T-cell (primary cell): ENCODE results near the gene MTA3. TPM values are rescaled to one million over a fixed set of nuclear protein-coding genes. Genes with fewer than 3 reads are reported as not detected.
"Not testable (repeated sequence)": the region's sequence is repeated elsewhere in the genome, so short reads cannot be mapped to it uniquely, and the experiment has no call there.

ENCODE experiments used
- ATAC-seq, 4 experiments: fragments of 200-7000 bp in 3 of 4; fragments of 150-1000 bp in 1 of 4; cut with Tn5 transposase; replicated peaks in 1 of 4; 1 replicate in 3 of 4; 2 replicates in 1 of 4; pipeline ENCODE4 v1.10.0; 2021; ENCODE audit warnings: moderate library complexity in 3 of 4, mild to moderate bottlenecking in 2 of 4, moderate number of reproducible peaks in 1 of 4
- CTCF ChIA-PET, 2 donors: fragments of 300-600 bp; sonication (Branson Sonifier 250); formaldehyde crosslinking; loops; one replicate each; lab custom pipeline; 2022; ENCODE audit warnings: antibody characterized with exemption in 2 of 2; lab: Charles Lee
- POLR2A ChIA-PET, 2 donors: fragments of 300-600 bp; sonication (Branson Sonifier 250); formaldehyde crosslinking; loops; one replicate each; lab custom pipeline; 2022; ENCODE audit warnings: antibody characterized with exemption in 2 of 2; lab: Charles Lee
- DNase-seq, 35 experiments: peaks; one replicate each; pipeline versions ENCODE4 v3.0.0 to v3.0.0-alpha.2; 2013 to 2023
- H3K27ac ChIP-seq: one replicate; pipeline ENCODE4 v1.5.1; 2013; ENCODE audit warnings: low read length
- H3K27me3 ChIP-seq, 2 experiments: replicated peaks in 1 of 2; 1 replicate in 1 of 2; 2 replicates in 1 of 2; pipeline versions ENCODE4 v1.6.1 to v1.7.0; 2013; ENCODE audit warnings: low read length in 1 of 2, mixed read lengths in 1 of 2; ENCODE audit not compliant: control insufficient read depth in 2 of 2, insufficient read depth in 2 of 2; ENCODE audit errors: extremely low read depth in 1 of 2
- H3K36me3 ChIP-seq, 2 donors: 1 replicate in 1 of 2; 2 replicates in 1 of 2; pipeline versions ENCODE4 v1.6.1 to v1.7.0; 2013; ENCODE audit warnings: low read length in 1 of 2; ENCODE audit not compliant: control insufficient read depth in 2 of 2, insufficient read depth in 1 of 2; ENCODE audit errors: extremely low read depth in 1 of 2
- H3K4me1 ChIP-seq, 2 experiments: 1 replicate in 1 of 2; 2 replicates in 1 of 2; pipeline versions ENCODE4 v1.6.1 to v1.7.0; 2013; ENCODE audit warnings: low read length in 2 of 2, mixed read lengths in 1 of 2; ENCODE audit not compliant: insufficient read depth in 2 of 2, control insufficient read depth in 1 of 2; ENCODE audit errors: extremely low read depth in 1 of 2
- H3K4me3 ChIP-seq, 2 donors: 1 replicate in 1 of 2; 2 replicates in 1 of 2; pipeline versions ENCODE4 v1.5.1 to v1.7.0; 2013; ENCODE audit warnings: mild to moderate bottlenecking in 2 of 2, low read length in 1 of 2, moderate library complexity in 1 of 2; ENCODE audit not compliant: control insufficient read depth in 1 of 2; ENCODE audit errors: extremely low read depth in 1 of 2
- H3K9me3 ChIP-seq: 2 replicates; pipeline ENCODE4 v1.7.0; 2013
- H3K27ac Mint-ChIP-seq, 2 donors: one replicate each; pipeline ENCODE4 v1.8.0; 2020 to 2021; ENCODE audit warnings: mild to moderate bottlenecking in 2 of 2, mixed read lengths in 2 of 2
- H3K27me3 Mint-ChIP-seq, 2 donors: one replicate each; pipeline ENCODE4 v1.8.0; 2021 to 2022; ENCODE audit warnings: mixed read lengths in 2 of 2
- H3K36me3 Mint-ChIP-seq: one replicate; pipeline ENCODE4 v1.8.0; 2021; ENCODE audit warnings: mixed read lengths
- H3K4me1 Mint-ChIP-seq, 3 donors: one replicate each; pipeline ENCODE4 v1.8.0; 2020 to 2022; ENCODE audit warnings: mixed read lengths in 3 of 3, mild to moderate bottlenecking in 1 of 3
- H3K4me3 Mint-ChIP-seq, 3 donors: one replicate each; pipeline ENCODE4 v1.8.0; 2020 to 2022; ENCODE audit warnings: mild to moderate bottlenecking in 3 of 3, mixed read lengths in 3 of 3, moderate library complexity in 3 of 3
- H3K9me3 Mint-ChIP-seq, 3 donors: one replicate each; pipeline ENCODE4 v1.8.0; 2020 to 2022; ENCODE audit warnings: mixed read lengths in 3 of 3
- WGBS: methylation state at CpG from one replicate; pipeline ENCODE4 v1.1.5; 2013; ENCODE audit warnings: missing lambda C conversion rate; ENCODE audit not compliant: insufficient coverage; 5-methylcytosine and 5-hydroxymethylcytosine counted together
- total RNA-seq, 35 experiments: library from RNA in 6 of 35; stranded (reverse) in 6 of 35; fragments of 120-200 nt in 1 of 35; gene quantifications; one replicate each; pipeline versions ENCODE4 v1.2.1 to v1.2.4 and lab custom pipeline; 2013 to 2026

The MTA3 gene
- total RNA-seq, 5 donors from 2014 or later (not counting 1 experiment from before 2014, with no cell fraction given) = 20.9 to 42.4 (median 24.6) TPM

DNA sequence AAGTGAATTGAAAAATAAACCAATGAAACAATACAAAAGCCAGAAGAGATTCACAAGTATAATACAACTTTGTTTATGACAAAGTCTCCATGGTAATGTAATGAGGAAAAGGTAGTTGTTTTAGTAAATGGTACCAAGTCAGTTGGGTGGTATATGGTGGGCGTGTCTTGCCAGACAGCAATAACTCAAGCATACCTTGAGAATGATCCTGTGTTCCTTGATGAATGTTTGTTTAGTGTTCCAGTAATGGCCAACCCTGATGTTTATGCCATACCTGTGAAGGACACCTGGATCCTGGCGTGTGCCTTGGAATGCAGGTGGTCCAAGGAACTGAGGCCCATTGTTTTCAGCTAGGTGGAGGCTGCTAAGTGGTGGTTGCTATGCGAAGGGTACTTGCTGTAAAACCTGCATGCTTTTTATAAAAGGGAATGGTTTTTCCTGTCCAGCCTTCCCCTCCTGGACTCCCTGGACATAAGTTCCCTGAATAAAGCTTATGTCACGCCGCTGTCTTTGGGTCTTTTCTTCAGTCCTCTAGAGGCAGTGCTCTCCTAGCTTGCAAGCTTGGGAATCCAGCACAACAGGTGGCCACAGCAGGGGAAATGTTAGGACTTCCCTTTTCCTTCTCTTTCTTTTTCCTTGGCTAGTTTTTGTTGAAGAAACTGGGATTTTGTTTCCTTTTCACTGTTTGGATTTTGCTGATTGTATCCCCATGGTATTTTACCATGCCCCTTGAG, 54.7 kb downstream of the MTA3 start:
- no peak for DNase-seq
- H3K4me1 Mint-ChIP-seq = peaks cover 6 to 8% (median 8%) of the 10 kb centered on the region in 3 donors
- WGBS = 100% methylated on average over 2 of the region's 5 CpGs
- Histone ChIP-seq H3K4me1 (no peaks in the 10 kb centered on the region), H3K4me3 (no peak overlapping the region), H3K9me3 (no peaks in the 10 kb centered on the region), H3K27me3 (no peaks in the 10 kb centered on the region), H3K36me3 (peaks cover 0 to 2% of the 10 kb centered on the region in 2 donors), H3K27ac (no peak overlapping the region)
- ATAC-seq = no peak
- CTCF ChIA-PET = no interaction called here
- POLR2A ChIA-PET = no interaction called here
- no peaks in the 10 kb centered on the region for H3K9me3 Mint-ChIP-seq
- H3K27ac Mint-ChIP-seq = no peak overlapping the region
- no peak overlapping the region for H3K4me3 Mint-ChIP-seq
- no peaks in the 10 kb centered on the region for H3K27me3 Mint-ChIP-seq
- H3K36me3 Mint-ChIP-seq = peaks cover 25% of the 10 kb centered on the region

GRCh38 chr2:42624047-42624446, 55.6 kb downstream of the MTA3 start:
- Histone ChIP-seq H3K36me3 (peaks cover 0 to 2% of the 10 kb centered on the region in 2 donors), H3K4me3 (no peak overlapping the region), H3K9me3 (no peaks in the 10 kb centered on the region), H3K27ac (no peak overlapping the region), H3K27me3 (no peaks in the 10 kb centered on the region), H3K4me1 (no peaks in the 10 kb centered on the region)
- H3K36me3 Mint-ChIP-seq = peaks cover 23% of the 10 kb centered on the region
- DNase-seq (no peak), ATAC-seq (no peak)
- H3K27me3 Mint-ChIP-seq = no peaks in the 10 kb centered on the region
- WGBS = no CpG with 5 or more reads among the region's 2 CpGs
- no peaks in the 10 kb centered on the region for H3K9me3 Mint-ChIP-seq
- H3K4me1 Mint-ChIP-seq = peaks cover 2 to 3% (median 2%) of the 10 kb centered on the region in 3 donors
- H3K4me3 Mint-ChIP-seq = no peak overlapping the region
- ChIA-PET CTCF (no interaction called here), POLR2A (no interaction called here)
- no peak overlapping the region for H3K27ac Mint-ChIP-seq

DNA sequence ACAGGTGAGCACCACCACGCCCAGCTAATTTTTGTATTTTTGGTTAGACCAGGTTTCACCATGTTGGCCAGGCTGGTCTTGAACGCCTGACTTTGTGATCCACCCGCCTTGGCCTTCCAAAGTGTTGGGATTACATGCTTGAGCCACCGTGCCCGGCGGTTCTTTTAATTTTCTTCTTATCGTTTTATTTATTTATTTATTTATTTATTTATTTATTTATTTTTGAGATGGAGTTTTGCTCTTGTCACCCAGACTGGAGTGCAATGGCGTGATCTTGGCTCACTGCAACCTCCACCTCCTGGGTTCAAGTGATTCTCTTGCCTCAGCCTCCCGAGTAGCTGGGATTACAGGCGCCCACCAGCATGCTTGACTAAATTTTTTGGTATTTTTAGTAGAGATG, 59.6 kb downstream of the MTA3 start:
- WGBS = 100% methylated on average over 1 of the region's 10 CpGs
- H3K36me3 ChIP-seq, CTCF ChIA-PET, H3K4me1 Mint-ChIP-seq, ATAC-seq, H3K27me3 Mint-ChIP-seq, H3K9me3 Mint-ChIP-seq, H3K27ac ChIP-seq, H3K4me3 ChIP-seq, DNase-seq, H3K4me1 ChIP-seq, H3K27ac Mint-ChIP-seq, H3K27me3 ChIP-seq, H3K4me3 Mint-ChIP-seq, POLR2A ChIA-PET, H3K9me3 ChIP-seq: not testable (repeated sequence)
- peaks cover 11% of the 10 kb centered on the region for H3K36me3 Mint-ChIP-seq

DNA sequence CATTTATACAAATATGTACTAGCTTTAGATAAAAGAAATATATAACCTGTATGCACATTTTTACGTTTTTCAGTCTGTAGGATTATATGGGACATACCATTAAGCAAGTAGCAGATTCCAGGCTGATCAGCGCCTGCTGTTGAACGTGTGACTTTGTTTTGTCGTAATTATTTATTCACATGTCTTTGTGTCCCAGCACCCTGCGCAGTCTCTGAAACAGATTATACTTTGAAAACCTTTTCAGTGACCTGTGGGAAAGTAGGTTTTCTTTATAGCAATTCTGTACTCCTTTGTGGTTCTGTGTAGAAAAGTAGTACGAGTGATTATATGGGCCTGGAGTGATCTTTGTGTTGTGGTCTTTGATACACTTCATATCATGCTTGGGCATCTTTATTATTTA, 68.5 kb downstream of the MTA3 start:
- Mint-ChIP-seq H3K27ac (no peak overlapping the region), H3K9me3 (no peaks in the 10 kb centered on the region), H3K4me1 (peaks cover 6 to 19% (median 13%) of the 10 kb centered on the region in 3 donors), H3K4me3 (no peak overlapping the region), H3K27me3 (no peaks in the 10 kb centered on the region), H3K36me3 (peaks cover 3% of the 10 kb centered on the region)
- DNase-seq = no peak
- Histone ChIP-seq H3K9me3 (no peaks in the 10 kb centered on the region), H3K4me3 (no peak overlapping the region), H3K27ac (no peak overlapping the region), H3K4me1 (peaks cover 0 to 22% of the 10 kb centered on the region in 2 experiments), H3K27me3 (no peaks in the 10 kb centered on the region), H3K36me3 (no peaks in the 10 kb centered on the region)
- CTCF ChIA-PET = interaction anchor here in 1 of 2 donors (0.5 to 1.5 kb wide), 2 partner anchors 27 to 447 kb away, joined by 3 to 5 read pairs; no protein-coding TSS in a partner anchor
- WGBS = no CpG with 5 or more reads among the region's 6 CpGs
- POLR2A ChIA-PET = no interaction called here
- ATAC-seq = no peak

DNA sequence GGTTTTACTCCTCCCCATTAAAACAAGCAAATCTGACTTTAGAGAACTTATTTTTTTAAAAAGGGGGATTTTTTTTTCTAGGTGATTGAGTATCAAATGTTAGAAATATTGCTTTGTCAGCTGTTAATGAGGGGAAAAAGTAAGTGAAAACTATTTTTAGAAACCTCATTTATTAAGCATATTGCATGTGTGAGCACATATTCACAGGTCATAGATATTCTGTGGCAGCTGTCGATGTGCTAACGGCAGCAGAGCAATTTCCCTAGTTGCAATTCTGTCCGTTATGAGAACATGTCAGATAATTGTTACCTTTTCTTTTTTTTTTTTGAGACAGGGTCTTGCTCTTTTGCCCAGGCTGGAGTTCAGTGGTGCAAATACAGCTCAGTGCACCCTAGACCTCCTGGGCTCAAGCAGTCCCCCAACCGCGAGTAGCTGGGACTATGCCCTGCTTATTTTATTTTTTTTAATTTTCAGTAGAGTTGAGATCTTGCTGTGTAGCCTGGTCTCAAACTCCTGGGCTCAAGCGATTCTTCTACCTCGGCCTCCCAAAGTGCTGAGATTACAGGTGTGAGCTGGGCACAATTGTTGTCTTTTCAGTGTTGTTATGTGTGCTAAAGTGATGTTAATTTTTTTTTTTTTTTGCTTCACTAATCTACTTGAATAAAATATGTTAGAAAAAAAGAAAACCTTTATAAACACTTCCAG, 69.8 kb downstream of the MTA3 start:
- POLR2A ChIA-PET = interaction anchor here (0.6 to 1.0 kb wide), 5 partner anchors 16 to 224 kb away, joined by 3 to 9 read pairs (median 5); no protein-coding TSS in a partner anchor
- Mint-ChIP-seq H3K36me3 (peaks cover 3% of the 10 kb centered on the region), H3K4me3 (no peak overlapping the region), H3K27me3 (no peaks in the 10 kb centered on the region), H3K4me1 (peaks cover 6 to 19% (median 13%) of the 10 kb centered on the region in 3 donors), H3K9me3 (no peaks in the 10 kb centered on the region), H3K27ac (no peak overlapping the region)
- no peaks in the 10 kb centered on the region for H3K27me3 ChIP-seq
- H3K36me3 ChIP-seq = no peaks in the 10 kb centered on the region
- ATAC-seq (no peak), DNase-seq (no peak)
- no peaks in the 10 kb centered on the region for H3K9me3 ChIP-seq
- no peak overlapping the region for H3K27ac ChIP-seq
- peaks cover 0 to 22% of the 10 kb centered on the region in 2 experiments for H3K4me1 ChIP-seq
- CTCF ChIA-PET = interaction anchor here (0.6 to 0.7 kb wide), 3 partner anchors 28 to 1300 kb away, joined by 4 to 5 read pairs (median 4); no protein-coding TSS in a partner anchor
- WGBS = 82% methylated on average over 2 of the region's 7 CpGs
- H3K4me3 ChIP-seq = no peak overlapping the region

DNA sequence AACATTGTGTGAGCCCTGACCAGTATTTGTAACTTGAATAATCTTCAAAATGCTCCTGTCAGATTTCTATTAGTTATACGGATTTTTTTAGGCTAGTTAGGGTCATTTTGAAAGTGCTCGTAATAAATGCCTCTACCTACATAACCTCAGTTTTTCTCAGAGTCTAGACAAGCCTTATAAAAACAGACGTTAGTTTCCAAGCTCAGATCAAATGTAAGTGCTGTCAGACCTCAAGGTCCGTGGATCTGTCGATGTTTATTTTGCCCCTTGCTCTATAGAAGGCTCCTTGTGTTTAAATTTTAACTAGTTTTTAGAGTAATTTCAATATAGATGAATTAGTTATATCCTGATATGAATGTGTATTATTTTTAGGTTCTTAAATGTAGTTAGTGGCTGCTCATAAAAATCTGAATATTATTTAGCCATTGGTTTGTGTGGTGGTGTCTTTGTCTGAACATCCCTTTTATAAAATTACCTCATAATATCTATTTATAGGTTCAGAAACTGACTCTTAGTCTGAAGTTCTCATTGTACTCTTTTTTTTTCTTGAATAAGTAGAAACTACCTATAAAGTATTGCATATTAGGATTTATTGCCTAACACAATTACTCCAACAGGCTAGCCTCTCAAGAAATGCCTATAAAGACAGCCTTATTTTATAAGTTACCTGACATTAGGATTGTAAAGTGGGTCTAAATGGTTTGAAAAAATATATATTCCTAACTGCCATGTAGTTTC, 71.1 kb downstream of the MTA3 start:
- no peak for DNase-seq
- H3K4me1 Mint-ChIP-seq = peaks cover 6 to 20% (median 13%) of the 10 kb centered on the region in 3 donors
- POLR2A ChIA-PET = interaction anchor here in 1 of 2 donors (1.0 kb wide), 1 partner anchor 15 kb away, joined by 3 read pairs; no protein-coding TSS in a partner anchor
- H3K9me3 Mint-ChIP-seq = no peaks in the 10 kb centered on the region
- peaks cover 0 to 26% of the 10 kb centered on the region in 2 experiments for H3K4me1 ChIP-seq
- peak overlapping the region in 1 of 2 donors; percentile 16 for H3K27ac Mint-ChIP-seq
- H3K4me3 Mint-ChIP-seq = peak overlapping the region in 2 of 3 donors; percentile 40 to 47
- H3K36me3 Mint-ChIP-seq = peaks cover 3% of the 10 kb centered on the region
- H3K27me3 Mint-ChIP-seq = no peaks in the 10 kb centered on the region
- 50% methylated on average over 2 of the region's 5 CpGs for whole genome bisulfite sequencing
- ATAC-seq = no peak
- H3K9me3 ChIP-seq = no peaks in the 10 kb centered on the region
- H3K27ac ChIP-seq = no peak overlapping the region
- no peak overlapping the region for H3K4me3 ChIP-seq
- CTCF ChIA-PET = interaction anchor here (0.5 to 0.7 kb wide), 3 partner anchors 109 to 1861 kb away, joined by 3 to 5 read pairs (median 3); no protein-coding TSS in a partner anchor
- H3K36me3 ChIP-seq = no peaks in the 10 kb centered on the region
- H3K27me3 ChIP-seq = no peaks in the 10 kb centered on the region
